ENCODE measurements around the gene USP6NL. TPM values are rescaled to one million over a fixed set of nuclear protein-coding genes. Genes with fewer than 3 reads are reported as not detected.

Gene USP6NL
- polyA plus RNA-seq, 4 donors: 4.1 to 18.1 (median 6.5) TPM

GRCh38 chr10:11548768-11549099 is 62.7 kb downstream of the USP6NL start:
- Histone ChIP-seq H3K4me3 (ENCODE audit: low read depth in 1 of 3, low read length in 3 of 3) (no peak overlapping the region), H3K9me3 (ENCODE audit: control insufficient read depth in 2 of 2, insufficient read depth in 1 of 2, low read depth in 1 of 2, low read length in 1 of 2) (no peaks in the 10 kb centered on the region), H3K27ac (ENCODE audit: low read depth in 1 of 3, low read length in 2 of 3) (no peak overlapping the region), H3K36me3 (ENCODE audit: control insufficient read depth in 3 of 3, insufficient read depth in 2 of 3, low read depth in 1 of 3, low read length in 3 of 3) (peaks cover 0 to 2% (median 0%) of the 10 kb centered on the region in 3 donors), H3K27me3 (ENCODE audit: control insufficient read depth in 3 of 3, insufficient read depth in 3 of 3, low read length in 3 of 3) (no peaks in the 10 kb centered on the region), H3K4me1 (ENCODE audit: control insufficient read depth in 3 of 3, insufficient read depth in 2 of 3, low read depth in 1 of 3, low read length in 2 of 3) (peaks cover 0 to 7% (median 0%) of the 10 kb centered on the region in 3 donors)
- WGBS, 3 donors: 78 to 93% (median 88%) methylated on average over 2 of the region's 2 CpGs
- FAIRE-seq: no peak
- no peak for DNase-seq

DNA sequence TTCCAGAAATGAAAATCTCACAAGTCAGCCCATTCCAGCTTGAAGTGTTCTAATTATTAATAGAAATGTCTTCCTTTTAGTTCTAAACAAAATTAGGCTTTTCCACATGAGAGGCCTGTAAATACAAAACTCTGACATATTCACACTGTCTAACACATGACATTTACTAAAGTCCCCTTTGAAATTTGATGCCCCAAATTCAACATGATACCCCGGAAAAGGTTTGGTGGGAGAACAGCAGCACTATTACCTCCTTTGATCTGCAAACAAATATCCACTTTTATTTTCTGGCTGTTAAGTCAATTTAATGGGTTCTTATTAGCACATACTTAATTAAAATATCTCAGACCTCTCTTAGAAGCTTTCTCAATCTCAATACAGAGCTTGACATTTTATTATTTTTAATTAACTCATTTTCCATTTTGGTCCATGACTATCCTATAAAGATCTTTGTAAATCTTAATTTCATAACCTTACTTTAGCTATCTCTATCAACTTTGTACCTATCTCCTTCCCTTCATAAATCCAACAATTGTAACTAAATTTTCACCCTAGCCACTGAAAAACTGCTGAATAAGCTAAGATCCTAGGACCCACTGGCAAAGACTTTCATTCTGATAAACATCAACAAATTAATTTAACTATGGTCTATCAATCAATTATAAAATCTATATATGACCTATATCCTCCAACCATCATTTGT is 63.2 kb downstream of the USP6NL start:
- Histone ChIP-seq H3K4me3 (ENCODE audit: low read depth in 1 of 3, low read length in 3 of 3) (no peak overlapping the region), H3K9me3 (ENCODE audit: control insufficient read depth in 2 of 2, insufficient read depth in 1 of 2, low read depth in 1 of 2, low read length in 1 of 2) (no peaks in the 10 kb centered on the region), H3K27me3 (ENCODE audit: control insufficient read depth in 3 of 3, insufficient read depth in 3 of 3, low read length in 3 of 3) (no peaks in the 10 kb centered on the region), H3K4me1 (ENCODE audit: control insufficient read depth in 3 of 3, insufficient read depth in 2 of 3, low read depth in 1 of 3, low read length in 2 of 3) (peaks cover 0 to 7% (median 0%) of the 10 kb centered on the region in 3 donors), H3K27ac (ENCODE audit: low read depth in 1 of 3, low read length in 2 of 3) (no peak overlapping the region), H3K36me3 (ENCODE audit: control insufficient read depth in 3 of 3, insufficient read depth in 2 of 3, low read depth in 1 of 3, low read length in 3 of 3) (peaks cover 0 to 2% (median 0%) of the 10 kb centered on the region in 3 donors)
- FAIRE-seq (peak; percentile 10), DNase-seq (no peak)
- WGBS, 3 donors: 80 to 100% (median 88%) methylated on average over 1 of the region's 1 CpG

- Histone ChIP-seq H3K27me3 (ENCODE audit: control insufficient read depth in 3 of 3, insufficient read depth in 3 of 3, low read length in 3 of 3) (no peaks in the 10 kb centered on the region), H3K4me3 (ENCODE audit: low read depth in 1 of 3, low read length in 3 of 3) (no peak overlapping the region), H3K4me1 (ENCODE audit: control insufficient read depth in 3 of 3, insufficient read depth in 2 of 3, low read depth in 1 of 3, low read length in 2 of 3) (peaks cover 0 to 2% (median 0%) of the 10 kb centered on the region in 3 donors), H3K36me3 (ENCODE audit: control insufficient read depth in 3 of 3, insufficient read depth in 2 of 3, low read depth in 1 of 3, low read length in 3 of 3) (peaks cover 0 to 2% (median 0%) of the 10 kb centered on the region in 3 donors), H3K9me3 (ENCODE audit: control insufficient read depth in 2 of 2, insufficient read depth in 1 of 2, low read depth in 1 of 2, low read length in 1 of 2) (no peaks in the 10 kb centered on the region), H3K27ac (ENCODE audit: low read depth in 1 of 3, low read length in 2 of 3) (peak overlapping the region in 1 of 3 donors; percentile 54)
- WGBS, 3 donors: 61 to 80% (median 78%) methylated on average over 4 of the region's 4 CpGs
- FAIRE-seq (no peak), DNase-seq (no peak)
Measured at GRCh38 chr10:11546581-11546980, 64.9 kb downstream of the USP6NL start.

GRCh38 chr10:11541296-11541695 is 70.2 kb downstream of the USP6NL start:
- H3K4me1 ChIP-seq (ENCODE audit: control insufficient read depth in 3 of 3, insufficient read depth in 2 of 3, low read depth in 1 of 3, low read length in 2 of 3): no peaks in the 10 kb centered on the region
- no peak overlapping the region for H3K27ac ChIP-seq (ENCODE audit: low read depth in 1 of 3, low read length in 2 of 3)
- no peak overlapping the region for H3K4me3 ChIP-seq (ENCODE audit: low read depth in 1 of 3, low read length in 3 of 3)
- H3K36me3 ChIP-seq (ENCODE audit: control insufficient read depth in 3 of 3, insufficient read depth in 2 of 3, low read depth in 1 of 3, low read length in 3 of 3): peaks cover 0 to 11% (median 0%) of the 10 kb centered on the region in 3 donors
- DNase-seq (no peak), FAIRE-seq (no peak)
- WGBS, 3 donors: 87 to 94% (median 94%) methylated on average over 3 of the region's 3 CpGs
- H3K9me3 ChIP-seq (ENCODE audit: control insufficient read depth in 2 of 2, insufficient read depth in 1 of 2, low read depth in 1 of 2, low read length in 1 of 2): no peaks in the 10 kb centered on the region
- H3K27me3 ChIP-seq (ENCODE audit: control insufficient read depth in 3 of 3, insufficient read depth in 3 of 3, low read length in 3 of 3): no peaks in the 10 kb centered on the region

- 80 to 84% (median 83%) methylated on average over 2 of the region's 2 CpGs for WGBS, 3 donors
- FAIRE-seq (no peak), DNase-seq (no peak)
- H3K4me1 ChIP-seq (ENCODE audit: control insufficient read depth in 3 of 3, insufficient read depth in 2 of 3, low read depth in 1 of 3, low read length in 2 of 3): no peaks in the 10 kb centered on the region
- peaks cover 0 to 9% (median 0%) of the 10 kb centered on the region in 3 donors for H3K36me3 ChIP-seq (ENCODE audit: control insufficient read depth in 3 of 3, insufficient read depth in 2 of 3, low read depth in 1 of 3, low read length in 3 of 3)
- H3K9me3 ChIP-seq (ENCODE audit: control insufficient read depth in 2 of 2, insufficient read depth in 1 of 2, low read depth in 1 of 2, low read length in 1 of 2): no peaks in the 10 kb centered on the region
- H3K27me3 ChIP-seq (ENCODE audit: control insufficient read depth in 3 of 3, insufficient read depth in 3 of 3, low read length in 3 of 3): no peaks in the 10 kb centered on the region
- H3K27ac ChIP-seq (ENCODE audit: low read depth in 1 of 3, low read length in 2 of 3): peak overlapping the region in 1 of 3 donors; percentile 60
- H3K4me3 ChIP-seq (ENCODE audit: low read depth in 1 of 3, low read length in 3 of 3): no peak overlapping the region
Measured at GRCh38 chr10:11539191-11539868, 72.1 kb downstream of the USP6NL start.

DNA sequence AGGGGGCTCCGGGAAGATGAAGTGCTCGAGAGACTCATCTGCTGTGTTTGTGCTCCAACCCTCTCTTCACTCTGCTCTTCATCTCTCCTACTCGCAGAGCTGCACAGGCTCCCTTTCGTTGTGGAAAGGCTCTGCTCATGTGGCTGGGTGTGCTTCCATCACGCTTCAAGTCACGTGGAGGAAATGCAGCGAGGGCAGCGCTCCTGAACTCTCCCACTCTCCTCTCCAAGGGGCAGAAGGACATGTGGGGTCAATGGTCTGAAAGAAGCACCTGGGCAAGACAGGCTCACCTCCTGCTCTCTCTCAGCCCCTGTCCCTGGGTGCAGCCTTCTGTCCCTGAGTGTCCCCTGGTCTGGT is 72.6 kb downstream of the USP6NL start:
- H3K27ac ChIP-seq (ENCODE audit: low read depth in 1 of 3, low read length in 2 of 3): peak overlapping the region in 1 of 3 donors; percentile 60
- FAIRE-seq (no peak), DNase-seq (no peak)
- no peaks in the 10 kb centered on the region for H3K27me3 ChIP-seq (ENCODE audit: control insufficient read depth in 3 of 3, insufficient read depth in 3 of 3, low read length in 3 of 3)
- no peaks in the 10 kb centered on the region for H3K9me3 ChIP-seq (ENCODE audit: control insufficient read depth in 2 of 2, insufficient read depth in 1 of 2, low read depth in 1 of 2, low read length in 1 of 2)
- H3K36me3 ChIP-seq (ENCODE audit: control insufficient read depth in 3 of 3, insufficient read depth in 2 of 3, low read depth in 1 of 3, low read length in 3 of 3): peaks cover 0 to 9% (median 0%) of the 10 kb centered on the region in 3 donors
- H3K4me1 ChIP-seq (ENCODE audit: control insufficient read depth in 3 of 3, insufficient read depth in 2 of 3, low read depth in 1 of 3, low read length in 2 of 3): peaks cover 0 to 5% (median 3%) of the 10 kb centered on the region in 3 donors
- no peak overlapping the region for H3K4me3 ChIP-seq (ENCODE audit: low read depth in 1 of 3, low read length in 3 of 3)
- 91 to 94% (median 91%) methylated on average over 8 of the region's 8 CpGs for WGBS, 3 donors

GRCh38 chr10:11536228-11536627 is 75.2 kb downstream of the USP6NL start:
- Histone ChIP-seq H3K4me3 (ENCODE audit: low read depth in 1 of 3, low read length in 3 of 3) (no peak overlapping the region), H3K9me3 (ENCODE audit: control insufficient read depth in 2 of 2, insufficient read depth in 1 of 2, low read depth in 1 of 2, low read length in 1 of 2) (no peaks in the 10 kb centered on the region), H3K27me3 (ENCODE audit: control insufficient read depth in 3 of 3, insufficient read depth in 3 of 3, low read length in 3 of 3) (no peaks in the 10 kb centered on the region), H3K4me1 (ENCODE audit: control insufficient read depth in 3 of 3, insufficient read depth in 2 of 3, low read depth in 1 of 3, low read length in 2 of 3) (peaks cover 0 to 9% (median 5%) of the 10 kb centered on the region in 3 donors), H3K27ac (ENCODE audit: low read depth in 1 of 3, low read length in 2 of 3) (no peak overlapping the region), H3K36me3 (ENCODE audit: control insufficient read depth in 3 of 3, insufficient read depth in 2 of 3, low read depth in 1 of 3, low read length in 3 of 3) (peaks cover 0 to 9% (median 0%) of the 10 kb centered on the region in 3 donors)
- DNase-seq: no peak
- no peak for FAIRE-seq
- 95 to 100% (median 100%) methylated on average over 1 of the region's 1 CpG for WGBS, 3 donors

DNA sequence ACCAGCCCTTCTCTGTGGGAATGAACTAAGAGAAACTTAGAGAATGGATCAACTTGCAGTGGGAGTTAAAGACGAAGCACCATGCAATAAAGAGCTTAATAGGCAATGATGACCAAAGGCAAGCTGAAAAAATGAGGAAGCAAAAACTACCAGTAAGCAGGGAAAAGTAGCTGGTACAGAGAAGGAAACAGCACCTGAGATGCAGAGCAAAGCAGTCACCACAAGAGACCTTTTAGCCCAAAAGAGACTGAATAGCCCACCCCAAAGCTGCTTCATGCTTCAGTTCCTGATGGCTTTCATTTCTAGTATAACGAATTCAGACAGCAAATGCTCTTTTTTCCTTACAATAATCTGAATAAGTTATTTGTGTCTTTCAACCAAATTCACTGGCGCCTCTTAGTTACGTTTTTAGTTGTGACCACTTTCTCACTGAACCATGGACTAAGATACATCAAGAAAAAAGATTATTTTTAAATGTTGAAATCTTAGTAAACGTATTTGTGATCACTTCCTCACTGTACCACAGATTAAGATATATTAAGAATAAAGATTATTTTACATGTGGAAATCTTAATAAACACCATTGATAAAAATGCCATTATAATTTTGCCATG is 76.0 kb downstream of the USP6NL start:
- FAIRE-seq (no peak), DNase-seq (no peak)
- 82 to 93% (median 85%) methylated on average over 5 of the region's 5 CpGs for WGBS, 3 donors
- Histone ChIP-seq H3K9me3 (ENCODE audit: control insufficient read depth in 2 of 2, insufficient read depth in 1 of 2, low read depth in 1 of 2, low read length in 1 of 2) (no peaks in the 10 kb centered on the region), H3K27ac (ENCODE audit: low read depth in 1 of 3, low read length in 2 of 3) (no peak overlapping the region), H3K36me3 (ENCODE audit: control insufficient read depth in 3 of 3, insufficient read depth in 2 of 3, low read depth in 1 of 3, low read length in 3 of 3) (peaks cover 0 to 9% (median 0%) of the 10 kb centered on the region in 3 donors), H3K4me1 (ENCODE audit: control insufficient read depth in 3 of 3, insufficient read depth in 2 of 3, low read depth in 1 of 3, low read length in 2 of 3) (peaks cover 0 to 9% (median 5%) of the 10 kb centered on the region in 3 donors), H3K4me3 (ENCODE audit: low read depth in 1 of 3, low read length in 3 of 3) (no peak overlapping the region), H3K27me3 (ENCODE audit: control insufficient read depth in 3 of 3, insufficient read depth in 3 of 3, low read length in 3 of 3) (no peaks in the 10 kb centered on the region)
